NOMO-1 treated with dmso at 0.1 percent for 144 hours (cell line): ENCODE measurements around the gene ARGFX.
"Not testable (repeated sequence)": the region's sequence is repeated elsewhere in the genome, so short reads cannot be mapped to it uniquely, and the experiment has no call there.

Experiments used
- DNase-seq: peaks from one replicate; lab custom pipeline; 2025; ENCODE audit not compliant: unreplicated experiment; lab: John Stamatoyannopoulos, UW

ARGFX gene

DNA sequence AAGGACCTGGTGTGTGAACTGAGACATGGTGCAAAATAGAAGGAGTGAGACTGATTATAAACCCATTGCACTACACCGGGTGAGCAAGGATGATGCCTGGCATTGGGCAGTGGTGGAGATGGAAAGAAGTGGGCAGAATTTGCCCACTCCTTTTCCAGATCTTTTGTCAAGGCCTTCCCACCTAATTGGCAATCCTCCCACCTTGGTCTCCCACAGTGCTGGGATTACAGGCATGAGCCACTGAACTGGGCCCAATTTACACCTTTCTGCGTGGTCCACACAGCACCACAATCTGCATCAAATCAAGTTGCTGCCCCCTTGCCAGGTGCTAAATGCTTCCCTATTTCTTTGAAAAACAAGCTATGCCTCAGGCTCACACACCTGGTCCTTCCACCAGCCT is 30.8 kb downstream of the ARGFX start:
- no peak for DNase-seq

GRCh38 chr3:121599900-121600299 is 32.2 kb downstream of the ARGFX start:
- DNase-seq, result not testable (repeated sequence)

DNA sequence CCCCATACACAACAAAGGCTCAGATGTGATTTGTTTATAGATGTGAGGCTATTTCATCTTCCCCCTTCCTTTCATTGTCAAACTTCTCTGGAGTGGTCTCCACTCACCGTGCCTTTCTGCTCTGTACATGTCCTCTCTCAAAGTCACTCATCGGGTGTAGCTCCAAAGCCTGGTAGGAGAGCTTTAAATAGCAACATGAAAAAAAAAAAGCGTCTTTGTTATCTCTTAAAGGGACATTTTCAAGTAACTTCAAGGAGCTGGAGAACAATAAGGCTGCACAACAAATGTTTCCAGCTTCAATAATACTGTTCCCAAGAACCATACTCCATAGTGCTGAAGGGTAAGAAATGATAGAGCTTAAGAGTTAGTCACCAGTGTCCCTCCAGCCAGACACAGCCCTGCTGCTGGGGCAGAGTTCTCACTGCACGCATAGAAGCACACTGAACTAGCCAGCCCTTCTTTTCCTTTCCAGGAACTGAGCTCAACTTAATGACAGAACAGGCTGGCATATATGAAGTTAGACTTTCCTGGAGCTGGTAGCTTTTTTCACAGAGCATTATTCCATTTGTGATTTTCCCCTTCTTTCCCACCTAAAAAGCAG is 33.6 kb downstream of the ARGFX start:
- DNase-seq, result no peak

DNA sequence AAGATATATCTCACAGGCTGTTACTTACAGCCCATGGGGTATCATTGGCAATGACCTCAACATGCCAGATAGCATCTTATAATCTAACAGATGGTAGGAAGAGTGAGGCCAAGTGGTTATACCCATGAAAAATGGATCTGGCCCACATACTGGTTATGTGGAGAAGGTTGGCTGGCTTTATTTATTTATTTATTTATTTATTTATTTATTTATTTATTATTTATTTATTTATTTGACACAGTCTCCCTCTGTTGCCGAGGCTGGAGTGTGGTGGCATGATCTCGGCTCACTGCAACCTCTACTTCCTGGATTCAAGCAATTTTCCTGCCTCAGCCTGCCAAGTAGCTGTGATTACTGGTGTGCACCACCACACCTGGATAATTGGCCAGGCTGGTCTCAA is 37.0 kb downstream of the ARGFX start:
- DNase-seq, result no peak

DNA sequence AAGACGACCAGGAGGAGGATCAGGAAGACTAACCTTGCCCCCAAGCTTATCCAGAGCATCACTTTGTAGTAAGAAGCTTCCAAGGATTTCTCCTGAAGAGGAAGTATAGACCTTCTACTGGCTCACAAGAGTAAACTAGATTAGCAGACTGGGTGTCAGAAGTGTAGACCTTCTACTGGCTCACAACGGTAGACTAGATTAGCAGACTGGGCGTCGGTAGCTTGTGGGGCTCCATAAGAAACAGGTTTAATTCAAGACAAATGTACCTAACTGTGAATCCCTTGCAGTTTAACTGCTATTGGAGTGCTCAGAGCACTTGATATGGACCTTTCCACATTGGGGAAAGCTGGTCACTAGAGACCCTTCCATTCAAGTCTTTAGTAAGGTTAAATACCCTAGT is 38.4 kb downstream of the ARGFX start:
- no peak for DNase-seq
